Measurements from ENCODE around the gene REG3A. TPM values are rescaled to one million over a fixed set of nuclear protein-coding genes. Genes with fewer than 3 reads are reported as not detected.

REG3A gene
- total RNA-seq (2014; rRNA removed; shearing (Covaris generic); ENCODE audit: low replicate concordance) = not detected in 2 replicates

DNA sequence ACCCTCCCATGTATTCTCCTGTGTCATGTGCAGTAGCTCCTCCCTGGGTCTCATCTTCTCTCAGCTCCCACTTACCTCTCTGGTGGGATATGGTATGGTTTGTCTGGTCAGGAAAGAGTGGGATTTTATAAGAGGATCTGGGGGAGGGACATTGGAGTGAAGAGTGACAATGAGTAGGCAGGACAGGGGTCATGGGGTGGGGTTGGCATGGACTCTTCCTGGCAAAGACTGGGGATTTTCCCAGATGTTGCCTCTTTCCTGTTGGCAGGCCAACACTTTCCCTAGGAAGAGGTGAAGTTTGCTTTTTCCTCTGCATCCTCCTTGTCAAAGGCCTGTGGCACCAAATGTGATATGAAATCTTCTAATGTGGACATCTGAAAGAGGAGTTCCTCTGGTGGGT, at the start of gene REG3A:
TSS of gene REG3A (minus strand) at position 101 of the 400 bp plus-strand sequence. CDS start 348 bp downstream, outside the sequence.
- Histone ChIP-seq H3K27ac (ENCODE audit: low read length) (no peak within 1 kb of the TSS), H3K9ac (ENCODE audit: low read length) (no peak within 1 kb of the TSS), H3K4me1 (ENCODE audit: low read length) (no peaks in the 10 kb centered on the region), H3K27me3 (ENCODE audit: low read length) (no peaks in the 10 kb centered on the region), H3K9me2 (replicated peaks; ENCODE audit: insufficient read depth, low read length) (no peaks in the 10 kb centered on the region), H3K4me3 (ENCODE audit: low read length) (no peak within 1 kb of the TSS), H3K79me2 (ENCODE audit: low read length) (no peaks in the 10 kb centered on the region), H4K20me1 (ENCODE audit: insufficient read depth, low read depth, low read length) (no peaks in the 10 kb centered on the region), H2AFZ (ENCODE audit: low read length) (no peak within 1 kb of the TSS), H3K4me2 (ENCODE audit: low read depth, low read length, poor library complexity, severe bottlenecking) (no peak within 1 kb of the TSS), H3K9me3 (ENCODE audit: low read length) (no peaks in the 10 kb centered on the region), H3K36me3 (ENCODE audit: insufficient read depth, low read length) (no peaks in the 10 kb centered on the region)
- DNase-seq = no peak

DNA sequence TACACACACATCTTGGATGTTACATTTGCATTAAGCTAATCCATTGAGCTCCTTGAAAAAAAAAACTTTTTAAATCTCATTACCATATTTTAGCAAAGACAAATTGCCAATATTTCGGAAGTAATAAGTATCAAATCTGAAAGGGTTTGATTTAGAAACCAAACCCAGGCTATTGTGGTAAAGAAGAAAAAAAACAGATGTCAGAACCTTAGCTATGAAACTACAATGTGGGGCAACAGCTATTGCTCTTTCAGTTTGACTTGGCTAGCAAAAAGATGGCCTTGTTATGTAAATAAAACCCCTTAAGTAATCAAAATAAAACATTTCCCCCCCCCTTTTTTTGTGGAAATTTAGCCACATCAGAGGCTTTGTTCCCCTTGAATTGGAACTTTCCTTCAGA, 41.2 kb upstream of the REG3A start:
- H3K4me2 ChIP-seq (ENCODE audit: low read depth, low read length, poor library complexity, severe bottlenecking) = no peak overlapping the region
- no peak overlapping the region for H2AFZ ChIP-seq (ENCODE audit: low read length)
- H3K9me3 ChIP-seq (ENCODE audit: low read length) = no peaks in the 10 kb centered on the region
- no peaks in the 10 kb centered on the region for H3K36me3 ChIP-seq (ENCODE audit: insufficient read depth, low read length)
- no peaks in the 10 kb centered on the region for H3K27me3 ChIP-seq (ENCODE audit: low read length)
- no peak overlapping the region for H3K4me3 ChIP-seq (ENCODE audit: low read length)
- no peaks in the 10 kb centered on the region for H3K9me2 ChIP-seq (replicated peaks; ENCODE audit: insufficient read depth, low read length)
- no peak overlapping the region for H3K27ac ChIP-seq (ENCODE audit: low read length)
- DNase-seq = no peak
- H3K4me1 ChIP-seq (ENCODE audit: low read length) = no peaks in the 10 kb centered on the region
- no peaks in the 10 kb centered on the region for H3K79me2 ChIP-seq (ENCODE audit: low read length)
- no peak overlapping the region for H3K9ac ChIP-seq (ENCODE audit: low read length)
- no peaks in the 10 kb centered on the region for H4K20me1 ChIP-seq (ENCODE audit: insufficient read depth, low read depth, low read length)

DNA sequence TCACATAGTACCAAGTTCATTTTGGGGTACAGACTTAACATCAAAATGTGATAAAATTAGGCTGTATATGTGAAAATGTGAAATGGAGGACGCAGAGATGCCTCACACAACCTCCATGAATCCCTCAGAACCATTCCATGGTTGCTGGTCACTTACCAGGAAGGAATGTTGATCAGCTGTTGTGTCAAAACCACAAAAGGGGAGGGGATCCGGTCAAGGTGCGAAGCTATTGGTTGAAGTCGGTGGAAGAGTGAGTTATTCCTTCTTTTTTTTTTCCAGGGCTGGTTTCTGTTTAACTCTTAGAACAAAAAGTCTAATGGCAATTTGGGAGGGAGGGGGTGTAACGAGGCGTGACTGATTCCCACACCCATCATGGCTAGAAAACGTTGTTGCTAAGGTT, 32.3 kb upstream of the REG3A start:
- Histone ChIP-seq H3K9me2 (replicated peaks; ENCODE audit: insufficient read depth, low read length) (no peaks in the 10 kb centered on the region), H3K9ac (ENCODE audit: low read length) (no peak overlapping the region), H3K4me1 (ENCODE audit: low read length) (no peaks in the 10 kb centered on the region), H3K9me3 (ENCODE audit: low read length) (no peaks in the 10 kb centered on the region), H3K36me3 (ENCODE audit: insufficient read depth, low read length) (no peaks in the 10 kb centered on the region), H3K4me3 (ENCODE audit: low read length) (no peak overlapping the region), H3K4me2 (ENCODE audit: low read depth, low read length, poor library complexity, severe bottlenecking) (no peak overlapping the region), H4K20me1 (ENCODE audit: insufficient read depth, low read depth, low read length) (no peaks in the 10 kb centered on the region), H3K27ac (ENCODE audit: low read length) (no peak overlapping the region), H3K79me2 (ENCODE audit: low read length) (no peaks in the 10 kb centered on the region), H3K27me3 (ENCODE audit: low read length) (no peaks in the 10 kb centered on the region), H2AFZ (ENCODE audit: low read length) (no peak overlapping the region)
- no peak for DNase-seq

DNA sequence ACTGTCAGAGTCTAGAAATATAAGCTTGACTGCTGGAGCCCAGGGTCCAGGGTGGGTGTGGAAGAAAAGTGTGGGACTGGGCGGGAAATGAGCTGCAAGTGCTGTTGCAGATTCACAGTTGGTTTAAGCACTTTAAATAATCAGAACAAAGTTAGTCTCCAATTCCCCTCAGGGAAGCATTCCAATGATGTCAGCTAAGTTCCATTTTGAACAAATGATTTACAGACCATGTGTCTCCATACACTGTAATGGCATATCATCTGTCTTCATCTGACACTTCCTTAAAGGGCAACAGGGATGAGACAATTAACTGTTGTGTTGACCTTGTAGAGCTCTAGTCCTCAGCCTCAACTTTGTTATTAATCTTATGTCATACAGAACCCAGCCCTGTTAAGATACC, 31.5 kb upstream of the REG3A start:
- Histone ChIP-seq H3K9me3 (ENCODE audit: low read length) (no peaks in the 10 kb centered on the region), H3K36me3 (ENCODE audit: insufficient read depth, low read length) (no peaks in the 10 kb centered on the region), H3K27me3 (ENCODE audit: low read length) (no peaks in the 10 kb centered on the region), H3K4me3 (ENCODE audit: low read length) (no peak overlapping the region), H3K9ac (ENCODE audit: low read length) (no peak overlapping the region), H3K79me2 (ENCODE audit: low read length) (no peaks in the 10 kb centered on the region), H3K4me1 (ENCODE audit: low read length) (no peaks in the 10 kb centered on the region), H4K20me1 (ENCODE audit: insufficient read depth, low read depth, low read length) (no peaks in the 10 kb centered on the region), H3K9me2 (replicated peaks; ENCODE audit: insufficient read depth, low read length) (no peaks in the 10 kb centered on the region), H2AFZ (ENCODE audit: low read length) (no peak overlapping the region), H3K27ac (ENCODE audit: low read length) (no peak overlapping the region), H3K4me2 (ENCODE audit: low read depth, low read length, poor library complexity, severe bottlenecking) (no peak overlapping the region)
- DNase-seq = no peak

DNA sequence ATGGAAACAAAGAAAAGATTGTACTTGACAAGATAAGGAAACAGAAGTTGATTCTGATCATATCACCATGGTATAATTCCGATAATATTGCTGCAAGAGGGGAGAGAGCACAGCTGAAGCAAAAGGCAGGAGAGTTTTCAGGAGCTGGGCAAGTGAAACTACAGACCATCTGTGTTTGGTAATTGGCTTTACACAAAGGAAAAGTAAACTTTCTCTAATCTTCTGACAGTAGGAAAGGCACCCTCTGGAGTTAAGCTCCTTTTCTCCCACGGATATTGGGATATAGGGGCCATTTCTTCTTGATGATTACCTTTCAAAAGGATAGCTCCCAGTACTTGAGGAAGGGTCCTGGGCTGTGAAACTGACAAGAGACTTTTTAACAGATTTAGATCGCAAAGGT, 29.9 kb upstream of the REG3A start:
- Histone ChIP-seq H3K27ac (ENCODE audit: low read length) (no peak overlapping the region), H3K4me3 (ENCODE audit: low read length) (no peak overlapping the region), H3K27me3 (ENCODE audit: low read length) (no peaks in the 10 kb centered on the region), H3K9ac (ENCODE audit: low read length) (no peak overlapping the region), H2AFZ (ENCODE audit: low read length) (no peak overlapping the region), H3K4me1 (ENCODE audit: low read length) (no peaks in the 10 kb centered on the region), H4K20me1 (ENCODE audit: insufficient read depth, low read depth, low read length) (no peaks in the 10 kb centered on the region), H3K9me2 (replicated peaks; ENCODE audit: insufficient read depth, low read length) (no peaks in the 10 kb centered on the region), H3K9me3 (ENCODE audit: low read length) (no peaks in the 10 kb centered on the region), H3K79me2 (ENCODE audit: low read length) (no peaks in the 10 kb centered on the region), H3K4me2 (ENCODE audit: low read depth, low read length, poor library complexity, severe bottlenecking) (no peak overlapping the region), H3K36me3 (ENCODE audit: insufficient read depth, low read length) (no peaks in the 10 kb centered on the region)
- no peak for DNase-seq

DNA sequence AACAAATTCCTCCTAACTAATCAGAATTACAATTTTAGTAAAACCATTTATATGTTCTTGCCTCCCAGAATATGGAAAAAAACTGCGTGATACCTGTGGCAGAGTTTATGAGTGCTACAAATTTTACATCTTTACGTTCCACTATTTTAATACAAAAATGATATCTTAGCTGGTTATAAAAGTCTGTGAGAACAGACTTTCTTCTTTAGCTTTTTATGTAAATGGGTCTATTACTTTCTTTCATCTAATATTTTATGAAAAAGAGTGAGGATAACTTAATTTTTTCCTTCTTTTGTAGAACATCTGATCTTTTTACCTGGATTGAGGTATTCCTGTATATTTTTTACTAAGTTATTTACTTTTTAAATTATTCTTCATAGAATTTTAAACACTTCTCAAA, 22.1 kb upstream of the REG3A start:
- Histone ChIP-seq H4K20me1 (ENCODE audit: insufficient read depth, low read depth, low read length) (no peaks in the 10 kb centered on the region), H3K79me2 (ENCODE audit: low read length) (no peaks in the 10 kb centered on the region), H3K4me2 (ENCODE audit: low read depth, low read length, poor library complexity, severe bottlenecking) (no peak overlapping the region), H3K4me3 (ENCODE audit: low read length) (no peak overlapping the region), H3K9me2 (replicated peaks; ENCODE audit: insufficient read depth, low read length) (no peaks in the 10 kb centered on the region), H3K36me3 (ENCODE audit: insufficient read depth, low read length) (peaks cover 3% of the 10 kb centered on the region; the same call in 1 of the 2 replicates), H2AFZ (ENCODE audit: low read length) (no peak overlapping the region), H3K27me3 (ENCODE audit: low read length) (peaks cover 3% of the 10 kb centered on the region; the same call in 1 of the 2 replicates), H3K9me3 (ENCODE audit: low read length) (no peaks in the 10 kb centered on the region; the same call in 1 of the 2 replicates), H3K4me1 (ENCODE audit: low read length) (no peaks in the 10 kb centered on the region), H3K27ac (ENCODE audit: low read length) (no peak overlapping the region), H3K9ac (ENCODE audit: low read length) (no peak overlapping the region)
- DNase-seq = no peak

DNA sequence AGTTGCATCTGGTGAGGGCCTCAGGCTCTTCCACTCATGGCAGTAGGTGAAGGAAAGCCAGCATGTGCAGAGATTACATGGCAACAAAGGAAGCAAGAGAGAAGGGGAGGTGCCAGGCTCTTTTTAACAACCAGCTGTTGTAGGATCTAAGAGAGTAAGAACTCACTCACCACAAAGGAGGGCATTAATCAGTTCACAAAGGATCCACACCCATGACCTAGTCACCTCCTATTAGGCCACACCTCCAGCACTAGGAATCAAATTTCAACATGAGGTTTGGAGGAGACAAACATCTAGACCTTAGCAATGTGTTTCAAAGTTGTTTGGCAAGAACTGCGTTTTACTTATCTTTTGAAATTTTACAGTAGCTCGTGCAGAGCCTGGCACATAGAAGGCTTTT, 20.5 kb upstream of the REG3A start:
- no peak overlapping the region for H3K4me3 ChIP-seq (ENCODE audit: low read length)
- H3K4me2 ChIP-seq (ENCODE audit: low read depth, low read length, poor library complexity, severe bottlenecking) = no peak overlapping the region
- H3K9me3 ChIP-seq (ENCODE audit: low read length) = no peaks in the 10 kb centered on the region; the same call in 1 of the 2 replicates
- DNase-seq = no peak
- H3K9ac ChIP-seq (ENCODE audit: low read length) = no peak overlapping the region
- no peaks in the 10 kb centered on the region for H3K9me2 ChIP-seq (replicated peaks; ENCODE audit: insufficient read depth, low read length)
- H2AFZ ChIP-seq (ENCODE audit: low read length) = no peak overlapping the region
- no peaks in the 10 kb centered on the region for H3K4me1 ChIP-seq (ENCODE audit: low read length)
- no peaks in the 10 kb centered on the region for H4K20me1 ChIP-seq (ENCODE audit: insufficient read depth, low read depth, low read length)
- H3K27me3 ChIP-seq (ENCODE audit: low read length) = peaks cover 3% of the 10 kb centered on the region; the same call in 1 of the 2 replicates
- peaks cover 3% of the 10 kb centered on the region; the same call in 1 of the 2 replicates for H3K36me3 ChIP-seq (ENCODE audit: insufficient read depth, low read length)
- no peaks in the 10 kb centered on the region for H3K79me2 ChIP-seq (ENCODE audit: low read length)
- no peak overlapping the region for H3K27ac ChIP-seq (ENCODE audit: low read length)

DNA sequence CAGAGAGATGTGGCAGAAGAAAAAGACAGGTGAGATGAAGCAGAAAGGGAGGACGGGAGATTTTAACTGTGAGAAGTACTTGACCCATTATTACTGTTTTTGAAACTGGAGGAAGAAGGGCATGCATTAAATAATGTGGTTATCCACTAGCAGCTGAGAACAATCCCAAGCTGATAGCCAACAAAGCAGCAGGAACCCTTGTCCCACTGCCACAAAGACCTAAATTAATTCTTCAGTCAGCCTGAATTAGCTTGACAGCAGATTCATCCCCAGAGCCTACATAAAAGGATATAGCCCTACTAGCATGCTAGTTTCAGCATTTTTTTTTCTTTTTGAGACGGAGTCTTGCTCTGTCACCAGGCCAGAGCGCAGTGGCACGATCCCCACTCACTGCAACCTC, 19.5 kb upstream of the REG3A start:
- Histone ChIP-seq H3K27me3 (ENCODE audit: low read length) (peaks cover 3% of the 10 kb centered on the region; the same call in 1 of the 2 replicates), H3K9ac (ENCODE audit: low read length) (no peak overlapping the region), H3K4me3 (ENCODE audit: low read length) (no peak overlapping the region), H3K79me2 (ENCODE audit: low read length) (no peaks in the 10 kb centered on the region), H3K27ac (ENCODE audit: low read length) (no peak overlapping the region), H3K4me2 (ENCODE audit: low read depth, low read length, poor library complexity, severe bottlenecking) (no peak overlapping the region), H4K20me1 (ENCODE audit: insufficient read depth, low read depth, low read length) (no peaks in the 10 kb centered on the region), H3K9me3 (ENCODE audit: low read length) (no peaks in the 10 kb centered on the region; the same call in 1 of the 2 replicates), H3K9me2 (replicated peaks; ENCODE audit: insufficient read depth, low read length) (no peaks in the 10 kb centered on the region), H3K4me1 (ENCODE audit: low read length) (no peaks in the 10 kb centered on the region), H2AFZ (ENCODE audit: low read length) (no peak overlapping the region), H3K36me3 (ENCODE audit: insufficient read depth, low read length) (peaks cover 3% of the 10 kb centered on the region; the same call in 1 of the 2 replicates)
- DNase-seq = no peak
